H9 (cell line): ENCODE results near the gene ATP8A2. TPM values are rescaled to one million over a fixed set of nuclear protein-coding genes. Genes with fewer than 3 reads are reported as not detected.

Experiments used
- DNase-seq: peaks from one replicate; pipeline ENCODE4 v3.0.0-alpha.2; 2017
- H2AFZ ChIP-seq: one replicate; pipeline ENCODE4 v1.6.1; 2013; ENCODE audit warnings: mild to moderate bottlenecking, low read length, control low read depth, moderate library complexity
- H2AK5ac ChIP-seq: 2 replicates; pipeline ENCODE4 v1.6.1; 2013; ENCODE audit warnings: low read length, control low read depth, mixed read lengths; ENCODE audit not compliant: insufficient read length
- H2BK120ac ChIP-seq: one replicate; pipeline ENCODE4 v1.6.1; 2013; ENCODE audit warnings: low read depth, mild to moderate bottlenecking, low read length, control low read depth, inconsistent platforms; ENCODE audit not compliant: poor library complexity, severe bottlenecking
- H2BK12ac ChIP-seq: 2 replicates; pipeline ENCODE4 v1.6.1; 2013; ENCODE audit warnings: low read length, control low read depth, mixed read lengths, low read depth; ENCODE audit not compliant: insufficient read length
- H2BK15ac ChIP-seq: 2 replicates; pipeline ENCODE4 v1.6.1; 2013; ENCODE audit warnings: low read depth, low read length, control low read depth
- H2BK20ac ChIP-seq: one replicate; pipeline ENCODE4 v1.6.1; 2013; ENCODE audit warnings: low read depth, mild to moderate bottlenecking, low read length, control low read depth, inconsistent platforms; ENCODE audit not compliant: poor library complexity, severe bottlenecking
- H2BK5ac ChIP-seq: 2 replicates; pipeline ENCODE4 v1.6.1; 2013; ENCODE audit warnings: low read length, control low read depth, mixed read lengths; ENCODE audit not compliant: insufficient read length
- H3K14ac ChIP-seq: 2 replicates; pipeline ENCODE4 v1.6.1; 2013; ENCODE audit warnings: low read length, control low read depth; ENCODE audit not compliant: insufficient read depth
- H3K18ac ChIP-seq: 2 replicates; pipeline ENCODE4 v1.6.1; 2013; ENCODE audit warnings: low read depth, mild to moderate bottlenecking, mixed read lengths, low read length, control low read depth; ENCODE audit not compliant: insufficient read length
- H3K23ac ChIP-seq: 2 replicates; pipeline ENCODE4 v1.6.1; 2013; ENCODE audit warnings: low read length, control low read depth, mixed read lengths, low read depth; ENCODE audit not compliant: insufficient read length
- H3K23me2 ChIP-seq: 2 replicates; pipeline ENCODE4 v1.6.1; 2013; ENCODE audit warnings: low read depth, mild to moderate bottlenecking, mixed read lengths, low read length, control low read depth; ENCODE audit not compliant: insufficient read length, poor library complexity, severe bottlenecking
- H3K27ac ChIP-seq: 2 replicates; pipeline ENCODE4 v1.5.1; 2013; ENCODE audit warnings: low read length, control low read depth, mixed read lengths, low read depth; ENCODE audit not compliant: insufficient read length
- H3K27me3 ChIP-seq: 2 replicates; pipeline ENCODE4 v1.6.1; 2013; ENCODE audit warnings: low read length, control low read depth, inconsistent platforms; ENCODE audit not compliant: insufficient read depth
- H3K4ac ChIP-seq: 2 replicates; pipeline ENCODE4 v1.6.1; 2013; ENCODE audit warnings: low read depth, mild to moderate bottlenecking, control low read depth, inconsistent platforms, low read length, moderate library complexity
- H3K4me1 ChIP-seq: 2 replicates; pipeline ENCODE4 v1.6.1; 2013; ENCODE audit warnings: low read length, control low read depth, inconsistent platforms; ENCODE audit not compliant: insufficient read depth
- H3K4me2 ChIP-seq: 2 replicates; pipeline ENCODE4 v1.6.1; 2013; ENCODE audit warnings: low read length, control low read depth, mixed read lengths; ENCODE audit not compliant: insufficient read length, insufficient read depth
- H3K56ac ChIP-seq: 2 replicates; pipeline ENCODE4 v1.6.1; 2013; ENCODE audit warnings: low read depth, mild to moderate bottlenecking, mixed read lengths, low read length, control low read depth; ENCODE audit not compliant: insufficient read length
- H3K79me1 ChIP-seq: 2 replicates; pipeline ENCODE4 v1.6.1; 2013; ENCODE audit warnings: low read depth, mild to moderate bottlenecking, moderate library complexity, low read length, control low read depth, inconsistent platforms; ENCODE audit not compliant: insufficient read depth, poor library complexity, severe bottlenecking
- H3K79me2 ChIP-seq: 2 replicates; pipeline ENCODE4 v1.6.1; 2013; ENCODE audit warnings: low read length, control low read depth, inconsistent platforms; ENCODE audit not compliant: insufficient read depth
- H3K9ac ChIP-seq: 2 replicates; pipeline ENCODE4 v1.6.1; 2013; ENCODE audit warnings: low read length, control low read depth, mixed read lengths; ENCODE audit not compliant: insufficient read length; ENCODE audit errors: extremely low read depth
- H3K9me3 ChIP-seq: one replicate; pipeline ENCODE4 v1.6.1; 2013; ENCODE audit warnings: low read depth, low read length, inconsistent platforms; ENCODE audit not compliant: control insufficient read depth
- H3T11ph ChIP-seq: one replicate; pipeline ENCODE4 v1.6.1; 2013; ENCODE audit warnings: mild to moderate bottlenecking, low read length, control low read depth, inconsistent platforms
- H4K20me1 ChIP-seq: one replicate; pipeline ENCODE4 v1.6.1; 2013; ENCODE audit not compliant: control insufficient read depth, insufficient read length, insufficient read depth
- H4K5ac ChIP-seq: 2 replicates; pipeline ENCODE4 v1.6.1; 2013; ENCODE audit warnings: low read depth, mild to moderate bottlenecking, mixed read lengths, low read length, control low read depth; ENCODE audit not compliant: insufficient read length
- H4K8ac ChIP-seq: replicated peaks from 2 replicates; pipeline ENCODE4 v1.6.1; 2013; ENCODE audit warnings: low read length, control low read depth, mixed read lengths, low read depth; ENCODE audit not compliant: insufficient read length
- H4K91ac ChIP-seq: 2 replicates; pipeline ENCODE4 v1.6.1; 2013; ENCODE audit warnings: low read depth, mild to moderate bottlenecking, moderate library complexity, mixed read lengths, low read length, control low read depth; ENCODE audit not compliant: insufficient read length
- H3K27ac Mint-ChIP-seq, 3 experiments: 2 replicates in 2 of 3; 3 replicates in 1 of 3; pipeline ENCODE4 v1.8.0; 2020 to 2021; ENCODE audit warnings: mixed read lengths in 3 of 3, mild to moderate bottlenecking in 1 of 3, moderate library complexity in 1 of 3
- H3K27me3 Mint-ChIP-seq: 2 replicates; pipeline ENCODE4 v1.8.0; 2021; ENCODE audit warnings: low read depth, mild to moderate bottlenecking, moderate library complexity, mixed read lengths
- H3K36me3 Mint-ChIP-seq, 3 experiments: 2 replicates in 2 of 3; 3 replicates in 1 of 3; pipeline ENCODE4 v1.8.0; 2020 to 2021; ENCODE audit warnings: low read depth in 3 of 3, mixed read lengths in 3 of 3; ENCODE audit not compliant: insufficient read depth in 1 of 3
- H3K4me1 Mint-ChIP-seq, 2 experiments: 2 replicates each; pipeline ENCODE4 v1.8.0; 2020; ENCODE audit warnings: mixed read lengths in 2 of 2
- H3K4me3 Mint-ChIP-seq, 2 experiments: 2 replicates in 1 of 2; 3 replicates in 1 of 2; pipeline ENCODE4 v1.8.0; 2020 to 2021; ENCODE audit warnings: mild to moderate bottlenecking in 2 of 2, mixed read lengths in 2 of 2, moderate library complexity in 1 of 2
- H3K9me3 Mint-ChIP-seq, 2 experiments: 2 replicates in 1 of 2; 3 replicates in 1 of 2; pipeline ENCODE4 v1.8.0; 2020; ENCODE audit warnings: mild to moderate bottlenecking in 2 of 2, mixed read lengths in 2 of 2, moderate library complexity in 1 of 2
- CTCF ChIP-seq: fragments of 200-600 bp; sonication (generic); conservative IDR thresholded peaks from 3 replicates; pipeline ENCODE4 v1.8.0; 2021; ENCODE audit warnings: antibody characterized with exemption, mild to moderate bottlenecking
- WGBS: extraction: QIAGEN DNeasy Blood & Tissue Kit; methylation state at CpG from one replicate; pipeline ENCODE4 v1.1.7; 2013; ENCODE audit warnings: missing lambda C conversion rate, low lambda C conversion rate, mixed read lengths; ENCODE audit not compliant: insufficient read length; ENCODE audit errors: extremely low coverage; 5-methylcytosine and 5-hydroxymethylcytosine counted together
- total RNA-seq: library from RNA; stranded (reverse); gene quantifications from 2 replicates; pipeline ENCODE4 v1.2.1, GENCODE V29; 2021

Gene ATP8A2
- total RNA-seq, 1 experiment from 2014 or later: 18.2 TPM

GRCh38 chr13:25707726-25708125 lies 336.0 kb downstream of the ATP8A2 start:
- Histone ChIP-seq H3K27ac (no peak overlapping the region), H3K27me3 (no peaks in the 10 kb centered on the region), H4K91ac (no peak overlapping the region), H3K79me1 (no peaks in the 10 kb centered on the region), H3K18ac (no peak overlapping the region), H3K9ac (no peak overlapping the region), H3K56ac (no peak overlapping the region), H2BK20ac (no peak overlapping the region), H3K14ac (no peak overlapping the region), H3K4ac (no peak overlapping the region), H3K4me2 (no peak overlapping the region), H2BK120ac (no peak overlapping the region), H4K8ac (no peak overlapping the region), H2AK5ac (no peak overlapping the region), H3K79me2 (no peaks in the 10 kb centered on the region), H4K5ac (no peak overlapping the region), H2AFZ (no peak overlapping the region), H2BK5ac (no peak overlapping the region), H3T11ph (no peak overlapping the region), H4K20me1 (no peaks in the 10 kb centered on the region), H3K9me3 (no peaks in the 10 kb centered on the region), H3K23me2 (no peaks in the 10 kb centered on the region), H3K23ac (no peak overlapping the region), H2BK15ac (no peak overlapping the region), H3K4me1 (no peaks in the 10 kb centered on the region), H2BK12ac (no peak overlapping the region)
- no CpG with 5 or more reads among the region's 1 CpG for WGBS
- Mint-ChIP-seq H3K27me3 (no peaks in the 10 kb centered on the region), H3K4me3 (no peak overlapping the region), H3K36me3 (no peaks in the 10 kb centered on the region), H3K9me3 (no peaks in the 10 kb centered on the region), H3K27ac (no peak overlapping the region), H3K4me1 (peaks cover 1 to 2% of the 10 kb centered on the region in 2 experiments; a peak in 3 of 4 replicates)
- no peak for DNase-seq
- no peak for TF ChIP-seq CTCF
